Keratinocyte (primary cell): Measurements from ENCODE around the gene STXBP2.

ENCODE experiments used
- CTCF ChIP-seq, 3 experiments: IDR thresholded peaks in 1 of 3; conservative IDR thresholded peaks in 1 of 3; optimal IDR thresholded peaks in 1 of 3; 2 replicates in 2 of 3; 3 replicates in 1 of 3; pipeline versions ENCODE3 to v1.5.1; 2011; ENCODE audit warnings: low read length in 3 of 3, mild to moderate bottlenecking in 3 of 3, moderate library complexity in 2 of 3, control low read depth in 1 of 3, inconsistent platforms in 1 of 3; ENCODE audit not compliant: insufficient read depth in 2 of 3; ENCODE audit errors: extremely low read depth in 1 of 3
- EZH2 ChIP-seq: IDR thresholded peaks from one replicate; pipeline ENCODE4 v1.6.1; 2012; ENCODE audit warnings: inconsistent platforms, mild to moderate bottlenecking, low read length, moderate library complexity

- no peak for TF ChIP-seq CTCF (optimal IDR thresholded peaks at IDR 0.05 in 1 of 3, IDR thresholded peaks at IDR 0.05 in 1 of 3, conservative IDR thresholded peaks at IDR 0.05 in 1 of 3; ENCODE audit: extremely low read depth in 1 of 3, insufficient read depth in 2 of 3, low read length in 3 of 3)
- no peak for TF ChIP-seq EZH2
These were observed 32.7 kb downstream of the STXBP2 start for GRCh38 chr19:7669641-7670040.
